HG03196 (cell line): ENCODE data around the gene A3GALT2.

ENCODE experiments used
- ATAC-seq: cut with Tn5 transposase; IDR thresholded peaks from one replicate; pipeline ENCODE4 v1.9.1; 2021; ENCODE audit not compliant: unreplicated experiment

Gene A3GALT2

DNA sequence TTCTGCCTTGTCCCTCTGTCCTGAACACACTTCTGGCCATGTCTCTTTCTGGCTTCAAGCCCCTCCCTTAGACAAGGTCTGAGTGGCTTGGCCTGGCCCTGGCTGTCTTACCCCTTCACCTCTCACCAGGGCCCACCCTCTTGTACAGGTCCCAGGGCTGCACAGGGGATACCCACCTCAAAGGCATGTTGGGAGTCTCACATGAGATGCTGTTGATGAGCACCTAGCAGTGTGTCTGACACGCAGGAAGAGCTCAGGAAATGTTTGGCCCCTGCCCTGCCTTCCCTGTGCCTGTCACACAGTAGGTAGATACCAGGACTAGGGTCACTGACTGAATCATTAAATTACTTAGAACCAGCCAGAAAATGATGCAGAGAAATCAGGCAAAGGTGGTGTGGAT lies 48.0 kb downstream of the A3GALT2 start:
- ATAC-seq = no peak

DNA sequence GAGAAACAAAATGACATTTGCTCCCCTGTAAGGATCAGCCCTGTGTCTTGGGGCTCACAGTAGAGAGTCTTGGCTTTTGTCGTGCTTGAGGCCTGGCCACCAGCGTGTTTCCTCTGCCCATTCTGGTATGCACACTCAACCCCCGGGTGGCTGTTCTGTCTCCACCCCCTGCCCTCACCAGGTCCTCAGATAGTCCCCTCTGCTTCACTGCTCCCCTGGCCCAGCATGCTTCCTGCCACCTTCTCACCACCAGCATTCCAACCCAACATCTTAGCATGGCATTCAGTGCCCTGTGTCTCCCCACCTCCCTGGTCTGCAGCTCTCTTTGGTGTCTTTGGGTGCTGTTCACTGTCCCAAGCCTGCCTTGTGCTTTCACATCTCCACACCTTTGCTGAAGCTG lies 48.4 kb downstream of the A3GALT2 start:
- no peak for ATAC-seq

DNA sequence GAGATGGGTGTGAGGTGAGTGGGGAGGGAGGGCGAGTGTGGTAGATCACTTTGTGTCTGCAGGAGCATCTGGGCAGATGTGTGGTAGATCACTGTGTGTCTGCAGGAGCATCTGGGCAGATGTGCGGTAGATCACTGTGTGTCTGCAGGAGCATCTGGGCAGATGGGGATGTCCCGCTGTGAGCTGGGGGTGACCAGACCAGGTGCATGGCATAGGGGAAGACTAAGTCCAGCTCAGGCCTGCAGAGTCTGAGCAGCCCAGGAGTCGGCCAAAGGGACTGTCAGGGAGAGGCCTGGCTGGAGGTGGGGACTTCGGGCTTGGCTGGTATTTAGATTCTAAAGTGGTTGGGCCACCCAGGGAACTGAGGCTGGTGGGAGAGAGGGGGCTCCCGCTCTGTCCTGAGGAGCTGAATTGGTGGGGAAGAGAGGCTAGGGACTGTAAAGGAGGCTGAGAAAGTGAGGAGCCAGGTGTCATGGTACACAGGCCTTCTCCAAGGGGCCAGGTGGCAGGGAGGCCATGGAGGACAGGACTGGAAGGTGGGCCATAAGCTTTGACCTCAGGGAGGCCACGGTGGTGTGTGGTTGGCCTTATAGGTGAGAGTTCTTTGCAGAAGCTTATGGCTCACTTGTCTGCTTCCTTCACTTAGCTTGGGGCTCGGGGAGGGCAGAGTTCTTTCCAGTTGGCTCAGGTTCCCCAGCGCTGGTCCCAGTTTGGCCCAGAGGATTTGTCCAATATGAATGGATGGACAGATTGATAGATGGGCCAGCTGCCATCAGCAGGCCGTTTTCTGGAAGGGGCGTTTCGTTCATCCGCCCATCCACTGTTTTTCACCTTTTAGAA lies 49.0 kb downstream of the A3GALT2 start:
- no peak for ATAC-seq

DNA sequence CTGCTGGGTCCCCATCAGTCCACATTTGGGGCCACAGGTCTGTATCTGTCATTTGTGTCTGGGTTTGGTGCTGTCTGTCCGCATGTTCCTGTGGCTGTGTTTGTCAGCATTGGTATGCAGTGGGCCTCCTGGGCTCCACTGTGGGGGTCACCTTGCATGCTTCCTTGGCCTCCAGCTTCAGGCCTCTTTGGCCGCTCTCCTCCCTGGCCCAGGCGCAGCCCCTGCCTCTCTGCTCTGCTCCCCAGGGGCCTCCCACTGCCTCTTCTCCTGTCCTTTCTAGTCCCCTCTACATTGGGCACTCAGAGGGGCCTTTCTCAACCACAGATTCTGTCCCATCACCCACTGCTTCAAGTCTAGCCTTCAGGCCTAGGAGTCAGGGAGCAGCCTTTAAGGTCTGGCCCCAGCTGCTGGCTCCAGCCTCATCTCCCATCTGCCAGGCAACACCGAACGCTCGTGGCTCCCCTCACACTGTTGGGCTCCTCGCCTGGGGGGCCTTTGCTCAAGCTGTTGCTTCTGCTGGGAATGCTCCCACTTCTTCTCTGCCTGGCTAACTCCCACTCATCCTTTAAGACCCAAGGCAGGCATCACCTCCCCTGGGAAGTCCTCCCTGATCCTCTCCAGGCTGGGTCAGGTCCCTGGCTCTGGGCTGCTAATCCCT lies 50.0 kb downstream of the A3GALT2 start:
- ATAC-seq = no peak

DNA sequence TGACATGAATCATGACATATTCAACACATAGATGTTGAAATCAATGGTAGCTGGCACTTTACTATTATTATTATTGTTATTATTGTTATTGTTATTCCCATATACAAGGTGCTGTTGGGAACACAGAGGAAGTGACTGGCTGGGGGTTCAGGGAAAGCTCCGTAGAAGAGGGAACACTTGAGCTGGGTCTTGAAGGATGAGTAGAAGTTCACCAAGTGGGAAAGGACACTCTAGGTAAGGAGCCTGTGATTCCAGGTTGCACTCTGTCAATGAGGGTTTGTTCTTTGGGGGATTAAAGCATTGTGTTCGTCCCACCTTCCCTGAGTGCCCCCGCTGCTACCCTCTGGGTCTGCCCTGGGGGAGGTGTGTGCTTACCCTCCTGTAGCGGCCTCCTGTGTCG lies 50.5 kb downstream of the A3GALT2 start:
- ATAC-seq = no peak

DNA sequence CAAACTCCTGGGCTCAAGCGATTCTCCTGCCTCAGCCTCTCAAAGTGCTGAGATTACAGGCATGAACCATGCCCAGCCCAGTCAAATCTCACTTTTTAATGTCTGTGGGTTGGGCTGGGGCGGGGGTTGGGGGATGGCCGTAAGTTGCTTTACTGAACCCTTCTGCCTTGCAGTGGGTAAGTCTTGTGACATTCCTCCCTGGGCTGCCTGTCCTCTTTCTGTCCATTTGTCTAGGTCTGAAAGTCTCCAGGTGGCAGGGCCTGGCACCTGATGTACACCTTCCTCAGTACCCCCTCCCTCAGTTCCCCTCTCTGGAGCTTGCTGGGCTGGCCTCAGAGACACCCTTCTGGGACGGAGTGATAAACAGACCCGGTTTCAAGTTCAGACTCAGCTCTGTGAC lies 51.3 kb downstream of the A3GALT2 start:
- no peak for ATAC-seq

DNA sequence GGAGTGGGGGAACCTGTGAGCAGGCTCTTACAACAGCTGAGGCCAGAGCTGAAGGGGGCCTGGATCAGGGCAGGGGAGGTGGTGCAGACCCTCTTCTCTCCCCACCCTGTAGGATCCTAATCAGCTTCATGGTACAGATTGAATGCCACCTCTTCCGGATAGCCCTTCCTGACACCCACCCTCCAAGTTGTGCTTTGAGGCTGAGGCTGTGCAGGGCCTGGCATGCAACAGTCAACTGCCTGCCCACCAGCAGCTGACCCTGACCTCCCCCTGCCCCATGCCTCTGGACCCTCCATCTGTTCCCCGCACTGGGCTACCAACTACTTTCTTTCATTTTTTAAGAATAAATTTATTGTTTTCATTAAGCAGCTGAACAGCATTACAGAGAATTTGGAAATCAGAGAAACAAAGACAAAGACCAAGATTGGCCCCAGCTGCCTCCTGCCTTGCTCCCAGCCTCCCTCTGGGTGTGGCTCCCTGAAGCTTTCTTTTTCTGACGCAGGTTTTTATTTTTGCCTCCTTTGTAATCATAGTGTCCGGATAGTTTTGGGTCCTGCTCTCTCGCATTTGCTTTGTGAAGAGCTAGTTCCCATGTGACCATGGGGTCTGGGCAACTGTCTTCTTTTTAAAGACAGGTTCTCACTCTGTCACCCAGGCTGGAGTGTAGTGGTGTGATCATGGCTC lies 51.8 kb downstream of the A3GALT2 start:
- no peak for ATAC-seq

DNA sequence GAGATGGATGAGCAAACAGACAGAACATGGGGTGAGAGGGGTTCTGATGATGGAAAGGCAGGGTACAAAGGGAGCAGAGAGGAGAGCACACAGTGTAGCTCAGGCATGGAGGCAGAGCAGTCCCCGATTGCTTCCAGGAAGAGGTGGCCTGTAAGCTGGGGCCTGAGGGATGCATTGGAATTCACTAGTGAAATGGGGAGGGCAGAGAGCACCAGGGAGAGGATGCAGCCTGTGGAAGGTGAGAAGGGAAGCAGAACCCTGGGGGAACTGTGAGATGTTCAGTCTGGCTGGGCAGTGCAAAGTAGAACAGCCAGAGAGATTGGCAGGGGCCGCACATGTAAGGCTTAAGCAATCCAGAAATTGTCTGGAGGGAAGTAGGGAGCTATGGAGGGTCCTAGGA lies 52.4 kb downstream of the A3GALT2 start:
- no peak for ATAC-seq

DNA sequence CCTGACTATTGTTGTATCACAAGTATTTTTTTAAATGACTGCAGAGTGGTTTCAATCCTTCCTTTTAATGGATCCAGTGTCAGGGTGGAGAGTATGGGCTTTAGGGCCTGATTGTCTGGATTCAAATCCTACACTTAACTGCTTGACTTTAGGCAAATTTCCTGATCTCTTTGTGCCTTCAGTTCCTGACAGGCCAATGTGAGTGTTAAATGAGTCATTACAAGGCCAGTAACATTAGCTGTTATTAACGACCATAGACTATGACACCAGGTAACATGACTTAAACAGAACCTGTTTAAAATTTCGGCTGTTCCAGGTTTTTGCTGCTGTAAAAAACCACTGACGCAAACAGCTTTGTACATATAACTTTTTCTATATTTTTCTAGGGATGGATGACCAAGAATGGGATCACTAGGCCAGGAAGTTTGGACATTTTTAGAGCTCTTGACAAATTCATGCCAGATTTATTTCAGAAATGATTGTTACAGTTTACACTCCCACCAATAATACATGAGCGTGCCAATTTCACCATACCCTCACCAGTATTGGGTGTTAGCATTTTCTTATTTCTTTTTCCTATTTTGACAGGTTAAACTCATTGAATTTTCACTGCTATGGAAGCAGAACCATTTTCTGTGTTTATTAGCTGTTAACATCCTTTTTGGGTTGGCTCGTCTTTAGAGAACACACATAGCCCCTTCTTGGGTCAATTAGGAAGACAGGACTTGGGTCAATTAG lies 53.3 kb downstream of the A3GALT2 start:
- no peak for ATAC-seq

DNA sequence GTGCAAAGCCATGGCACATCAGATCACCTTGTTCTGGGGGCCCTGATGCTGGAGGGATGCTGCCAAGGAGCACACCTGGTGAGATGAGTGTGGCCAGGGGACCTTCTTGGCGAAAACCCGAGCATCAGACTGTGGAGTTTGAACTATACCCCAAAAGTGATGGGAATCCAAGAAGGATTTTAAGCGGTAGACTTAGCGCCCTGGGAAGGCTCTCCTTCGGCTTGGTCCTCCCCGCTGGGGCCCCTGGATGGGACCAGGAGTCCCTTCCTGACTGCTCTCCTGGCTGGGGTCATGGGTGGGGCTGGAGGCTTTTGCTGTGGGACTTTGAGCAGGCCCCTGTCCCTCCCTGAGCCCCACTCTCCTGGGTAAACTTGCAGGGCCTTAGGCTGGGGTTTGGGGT lies 54.1 kb downstream of the A3GALT2 start:
- ATAC-seq = no peak

DNA sequence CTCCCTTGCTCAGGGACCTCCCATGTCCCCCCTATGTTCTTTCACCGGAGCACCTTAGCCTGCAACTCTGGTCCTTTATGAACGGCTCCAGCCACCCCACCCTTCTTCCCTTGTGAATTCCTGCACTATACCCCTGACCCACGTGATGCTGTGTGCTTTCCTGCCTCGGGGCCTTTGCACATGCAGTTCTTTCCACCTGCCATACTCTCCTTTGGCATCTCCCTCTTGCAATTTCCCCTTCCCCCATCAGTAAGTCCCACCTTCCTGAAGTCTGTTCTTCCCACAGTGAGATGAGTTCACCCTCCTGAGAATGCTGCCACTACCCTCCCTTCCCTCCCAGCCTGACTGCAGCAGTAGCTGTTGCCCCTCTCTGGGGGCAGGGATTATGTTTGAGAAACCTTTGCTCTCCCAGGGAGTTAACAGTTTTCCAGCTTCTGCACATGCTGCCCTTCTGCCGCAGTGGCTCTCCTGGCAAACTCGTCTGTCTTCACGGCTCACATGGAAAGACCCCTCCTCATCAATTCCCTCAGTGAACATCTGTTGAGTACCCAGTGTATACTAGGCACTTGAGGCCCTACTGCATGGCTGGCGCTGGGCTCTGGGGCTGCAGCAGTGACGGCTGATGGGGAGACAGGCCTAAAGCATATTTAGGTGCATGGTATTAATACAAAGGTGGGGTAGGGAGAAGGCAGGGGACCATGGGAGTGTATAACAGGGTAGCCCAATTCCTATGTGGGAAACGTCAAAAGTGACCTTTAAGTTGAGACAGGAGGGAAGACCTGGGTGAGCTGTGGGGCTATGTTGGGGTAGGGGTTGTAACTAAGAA lies 54.9 kb downstream of the A3GALT2 start:
- no peak for ATAC-seq

DNA sequence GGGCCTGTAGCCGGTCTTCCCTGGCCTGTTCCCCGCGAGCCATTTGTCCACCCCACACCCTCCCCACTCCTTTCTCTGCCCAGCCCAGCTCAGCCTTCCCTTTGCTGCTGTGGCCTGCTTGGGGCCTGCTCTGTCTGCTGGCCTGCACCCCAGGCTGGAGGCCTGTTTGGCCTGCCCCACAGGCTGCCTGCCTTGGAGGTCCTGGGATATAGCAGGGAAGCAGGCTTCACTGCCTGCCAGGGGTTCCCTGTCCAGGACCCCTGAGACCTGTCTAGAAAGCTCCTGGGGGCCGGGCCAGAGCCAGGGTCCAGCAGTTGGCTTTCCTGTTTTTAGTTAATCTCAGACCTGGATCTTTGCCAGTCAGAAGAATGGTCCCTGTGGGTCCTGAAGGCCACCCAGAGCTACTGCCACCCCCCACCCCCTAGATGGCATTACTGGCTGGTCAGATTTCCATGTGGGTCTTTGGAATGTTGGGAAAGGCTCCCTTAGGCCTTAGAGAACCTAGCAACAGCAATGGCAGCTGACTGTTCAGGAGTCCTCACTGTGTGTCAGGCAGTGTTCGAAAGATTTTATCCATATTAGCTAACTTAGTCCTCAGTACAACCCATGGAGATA lies 56.9 kb downstream of the A3GALT2 start:
- no peak for ATAC-seq

DNA sequence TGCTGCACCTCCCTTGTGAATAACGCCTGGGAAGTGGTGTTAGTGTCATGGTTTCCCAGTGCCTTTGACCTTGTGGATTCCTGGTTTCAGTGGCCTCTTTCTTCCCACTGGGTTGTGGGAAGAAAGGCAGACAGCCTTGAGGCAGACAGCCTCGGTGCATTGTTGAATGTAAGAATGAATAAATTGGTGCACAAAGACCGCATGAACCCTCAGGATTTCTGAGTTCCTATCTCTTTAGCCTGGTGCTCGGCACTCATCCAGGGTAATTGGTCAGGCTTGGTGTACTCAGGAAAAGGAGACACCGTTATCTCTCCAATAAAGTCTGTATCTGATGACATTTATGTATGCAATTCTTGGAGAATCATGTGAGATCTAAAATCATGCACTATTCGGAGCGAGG lies 59.6 kb downstream of the A3GALT2 start:
- ATAC-seq = no peak

DNA sequence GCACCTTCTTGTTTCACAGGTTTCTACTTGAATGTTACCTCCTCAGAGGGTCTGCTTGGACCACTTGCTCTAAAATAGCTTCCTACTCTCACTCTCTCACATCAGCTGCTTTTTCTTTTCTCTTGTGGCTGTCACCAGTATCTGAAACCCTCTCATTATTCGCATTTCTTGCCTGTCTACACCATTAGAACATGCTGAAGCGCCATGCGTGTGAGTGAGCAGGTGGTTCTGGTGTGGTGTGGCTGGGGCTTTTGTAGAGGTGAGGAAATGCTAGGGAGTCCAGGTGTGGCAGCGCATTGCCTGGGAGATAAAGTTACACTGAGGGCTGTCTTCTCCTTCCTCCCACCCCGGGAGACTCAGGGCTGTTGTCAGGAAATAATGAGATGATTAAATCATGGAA lies 60.5 kb downstream of the A3GALT2 start:
- ATAC-seq = no peak

DNA sequence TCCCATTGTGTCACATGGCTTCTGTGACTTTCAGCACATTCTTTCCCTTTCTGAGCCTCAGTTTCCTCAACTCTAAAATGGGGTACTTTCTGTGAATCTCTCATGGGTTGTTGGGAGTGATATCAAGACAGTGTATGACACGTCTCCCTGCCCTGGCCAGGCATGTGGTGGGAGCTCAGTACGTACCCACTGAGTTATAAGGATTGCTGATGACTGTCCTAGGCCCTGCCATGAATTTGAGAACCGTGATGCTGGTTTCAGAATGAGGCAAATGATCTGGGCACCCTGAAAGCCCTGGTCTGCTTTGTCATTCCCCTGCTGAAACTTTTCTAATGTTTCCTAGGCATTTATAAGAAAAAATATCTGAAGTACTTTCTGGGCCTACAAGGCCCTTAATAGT lies 61.0 kb downstream of the A3GALT2 start:
- ATAC-seq = no peak

DNA sequence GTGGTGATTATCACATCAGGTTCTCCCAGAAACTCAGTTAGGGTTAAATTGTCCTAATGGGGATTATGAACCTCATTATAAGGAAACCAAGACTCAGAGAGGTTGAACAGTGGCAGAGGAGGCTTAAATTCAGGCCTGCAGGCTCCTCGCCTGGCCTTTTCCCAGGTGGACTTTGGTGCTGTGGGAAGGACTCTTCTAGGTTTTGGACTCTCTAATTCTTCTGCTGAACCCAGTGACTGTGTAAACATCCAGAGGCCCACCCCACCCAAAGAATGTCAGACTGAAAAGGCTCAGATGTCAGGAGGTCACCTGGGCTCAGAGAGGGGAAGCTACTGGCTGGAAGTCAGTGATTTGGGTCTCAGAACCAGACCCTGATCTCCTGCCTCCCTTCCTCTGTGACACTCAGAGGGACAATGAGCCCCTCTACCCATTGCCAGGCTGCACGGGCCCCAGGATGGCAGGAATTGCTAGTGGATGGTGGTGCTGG lies 62.1 kb downstream of the A3GALT2 start:
- no peak for ATAC-seq

DNA sequence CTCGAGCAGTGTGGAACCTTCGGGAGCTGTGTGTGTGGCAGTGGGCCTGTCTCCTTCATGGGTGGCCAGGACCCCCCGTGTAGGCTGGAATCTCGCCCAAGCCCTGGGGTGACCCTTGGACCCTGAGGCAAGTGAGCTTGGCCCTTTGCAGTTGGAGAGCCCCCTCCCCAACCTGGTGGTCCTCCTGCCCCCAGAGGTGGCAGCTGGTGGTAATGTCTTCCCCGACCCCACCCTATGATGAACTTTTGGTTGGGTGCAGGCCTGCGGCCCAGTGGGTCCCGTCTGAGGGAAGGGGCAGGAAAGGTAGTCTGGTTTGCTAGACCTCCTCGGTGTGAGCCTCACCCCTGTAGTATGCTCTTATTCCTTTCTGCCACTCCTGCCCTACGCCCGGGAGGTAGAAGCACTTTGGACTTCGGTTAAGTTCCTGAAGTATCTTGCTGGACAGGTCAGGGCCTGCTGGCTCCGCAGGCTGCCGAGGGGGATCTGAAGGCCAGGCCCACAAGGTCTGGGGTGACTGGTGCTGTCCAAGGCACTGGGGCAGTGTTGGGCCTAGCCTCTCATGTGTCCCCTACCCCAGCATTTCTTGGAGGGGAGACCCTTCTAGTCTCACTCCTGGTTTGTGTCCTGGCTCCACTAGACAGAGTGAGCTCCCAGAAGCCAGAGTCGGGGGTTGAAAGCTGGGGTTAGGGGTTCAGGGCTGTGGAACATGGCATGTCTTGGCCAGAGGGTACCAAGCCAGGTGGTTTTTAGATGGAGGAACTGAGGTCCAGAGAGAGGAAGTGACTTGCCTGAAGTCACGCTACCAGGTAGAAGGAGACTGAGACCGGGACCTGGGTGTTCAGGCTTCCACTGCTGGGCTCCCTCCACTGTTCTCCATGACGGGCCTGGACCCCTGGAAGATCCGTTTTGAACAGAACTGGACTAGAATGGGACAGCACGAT lies 62.9 kb downstream of the A3GALT2 start:
- ATAC-seq = no peak

DNA sequence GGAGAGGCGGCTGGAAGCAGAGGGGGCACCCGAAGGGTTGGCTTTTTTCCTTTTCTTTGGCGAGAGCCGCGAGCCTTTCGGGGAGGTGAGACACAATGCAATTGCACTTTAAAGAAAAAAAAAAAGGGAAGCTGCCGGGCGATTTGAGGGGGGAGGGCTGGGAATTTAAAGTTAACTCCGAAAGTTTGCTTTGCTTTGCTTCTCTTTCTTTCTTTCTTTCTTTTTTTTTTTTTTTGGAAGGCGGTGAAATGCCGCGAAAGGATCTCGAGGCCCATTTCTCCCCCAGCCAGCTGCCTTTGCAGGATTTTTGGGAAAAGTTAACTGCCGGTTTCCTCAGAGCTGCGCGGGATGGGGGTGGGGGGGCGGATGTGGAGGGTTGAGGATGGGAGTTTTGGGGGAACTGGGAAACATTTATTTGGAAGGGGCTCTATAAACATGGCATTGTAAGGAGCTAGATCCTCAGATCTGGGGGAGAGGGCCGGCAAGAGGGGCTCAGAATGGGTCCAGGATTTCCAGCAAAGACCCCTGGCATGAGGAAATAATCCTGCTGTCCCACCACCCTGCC lies 63.6 kb downstream of the A3GALT2 start:
- ATAC-seq = no peak
